Gastroesophageal sphincter (tissue), 3 donors: ENCODE results near the gene MAML3.

Source experiments
- POLR2A ChIP-seq, 2 donors: fragments of 450-650 bp; IDR thresholded peaks; one replicate each; pipeline ENCODE4 v1.6.1; 2017; ENCODE audit warnings: antibody characterized with exemption in 2 of 2, mild to moderate bottlenecking in 2 of 2, moderate library complexity in 1 of 2
- POLR2AphosphoS5 ChIP-seq: sonication (generic); formaldehyde crosslinking; IDR thresholded peaks from one replicate; pipeline ENCODE4 v1.6.1; 2017; ENCODE audit warnings: antibody characterized with exemption
- TF ChIP-seq, protein P1 (sequence below), 4 experiments: fragments of 200-600 bp in 2 of 4; fragments of 450-650 bp in 2 of 4; sonication (generic) in 1 of 4; IDR thresholded peaks; one replicate each; pipeline ENCODE4 v1.5.1; 2017 to 2019; ENCODE audit warnings: antibody characterized with exemption in 4 of 4, mild to moderate bottlenecking in 2 of 4, moderate library complexity in 2 of 4

DNA sequence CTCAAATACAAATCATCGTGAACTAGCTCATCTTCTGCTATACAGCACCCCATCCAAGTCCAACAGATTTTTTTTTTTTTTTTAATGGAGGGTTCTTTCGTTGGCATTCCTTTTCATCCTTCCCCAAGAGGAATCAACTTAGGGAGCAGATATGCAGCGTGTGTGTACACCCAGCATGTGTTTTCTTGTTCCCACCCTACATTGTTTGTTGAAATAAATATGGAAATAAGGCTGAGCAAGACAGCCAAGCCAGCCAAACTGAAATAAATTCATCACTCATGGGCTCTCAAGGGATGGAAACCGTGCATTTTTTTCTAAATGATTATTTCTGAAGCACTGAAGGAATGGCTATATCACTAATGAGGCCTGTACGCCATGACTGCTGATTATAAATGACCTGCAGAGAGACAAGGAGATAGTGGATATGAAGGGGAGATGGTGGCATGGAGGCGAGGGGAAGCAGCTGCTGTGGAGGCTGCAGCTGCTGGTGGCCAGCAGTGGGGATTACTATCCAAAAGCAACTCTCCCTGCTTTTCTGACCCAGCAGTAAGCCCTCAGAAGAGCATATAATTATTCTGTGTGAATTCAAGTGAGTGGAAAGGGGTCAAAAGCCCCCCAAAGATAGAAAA, 314.5 kb downstream of the MAML3 start:
- TF ChIP-seq, protein P1, sequence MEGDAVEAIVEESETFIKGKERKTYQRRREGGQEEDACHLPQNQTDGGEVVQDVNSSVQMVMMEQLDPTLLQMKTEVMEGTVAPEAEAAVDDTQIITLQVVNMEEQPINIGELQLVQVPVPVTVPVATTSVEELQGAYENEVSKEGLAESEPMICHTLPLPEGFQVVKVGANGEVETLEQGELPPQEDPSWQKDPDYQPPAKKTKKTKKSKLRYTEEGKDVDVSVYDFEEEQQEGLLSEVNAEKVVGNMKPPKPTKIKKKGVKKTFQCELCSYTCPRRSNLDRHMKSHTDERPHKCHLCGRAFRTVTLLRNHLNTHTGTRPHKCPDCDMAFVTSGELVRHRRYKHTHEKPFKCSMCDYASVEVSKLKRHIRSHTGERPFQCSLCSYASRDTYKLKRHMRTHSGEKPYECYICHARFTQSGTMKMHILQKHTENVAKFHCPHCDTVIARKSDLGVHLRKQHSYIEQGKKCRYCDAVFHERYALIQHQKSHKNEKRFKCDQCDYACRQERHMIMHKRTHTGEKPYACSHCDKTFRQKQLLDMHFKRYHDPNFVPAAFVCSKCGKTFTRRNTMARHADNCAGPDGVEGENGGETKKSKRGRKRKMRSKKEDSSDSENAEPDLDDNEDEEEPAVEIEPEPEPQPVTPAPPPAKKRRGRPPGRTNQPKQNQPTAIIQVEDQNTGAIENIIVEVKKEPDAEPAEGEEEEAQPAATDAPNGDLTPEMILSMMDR (IDR thresholded peaks at IDR 0.05) = no peak
- TF ChIP-seq POLR2AphosphoS5 (no peak), POLR2A (IDR thresholded peaks at IDR 0.05) (no peak)
